HL-60 (cell line): Measurements from ENCODE around the gene PARP3.
"Not testable (repeated sequence)": the region's sequence is repeated elsewhere in the genome, so short reads cannot be mapped to it uniquely, and the experiment has no call there.

Source experiments
- DNase-seq, 2 experiments: peaks; one replicate each; pipeline ENCODE4 v3.0.0-alpha.2; 2010 to 2020; ENCODE audit warnings: low read depth in 1 of 2, low spot score in 1 of 2
- H3K27ac ChIP-seq: fragments of 250-450 bp; sonication (Bioruptor Pico); replicated peaks from 2 replicates; pipeline ENCODE4 v1.5.1; 2020; ENCODE audit warnings: mild to moderate bottlenecking, moderate library complexity
- H3K27me3 ChIP-seq: fragments of 250-450 bp; sonication (Bioruptor Pico); 2 replicates; pipeline ENCODE4 v1.5.1; 2021; ENCODE audit warnings: mild to moderate bottlenecking, moderate library complexity; ENCODE audit not compliant: insufficient read depth, poor library complexity, severe bottlenecking
- H3K4me3 ChIP-seq: replicated peaks from 2 replicates; pipeline ENCODE4 v1.5.1; 2011; ENCODE audit warnings: mild to moderate bottlenecking, control low read depth, low read length; ENCODE audit not compliant: insufficient read depth
- GABPA ChIP-seq: IDR thresholded peaks from 2 replicates; pipeline ENCODE4 v1.6.1; 2012; ENCODE audit warnings: low read depth
- POLR2AphosphoS5 ChIP-seq: IDR thresholded peaks from 2 replicates; pipeline ENCODE4 v1.6.1; 2012; ENCODE audit warnings: low read depth
- SPI1 ChIP-seq: IDR thresholded peaks from 2 replicates; pipeline ENCODE4 v1.6.1; 2012; ENCODE audit warnings: low read depth, mild to moderate bottlenecking, borderline replicate concordance
- TF ChIP-seq, protein P1 (sequence below): IDR thresholded peaks from one replicate; pipeline ENCODE4 v1.5.1; 2011; ENCODE audit warnings: low read length, control low read depth, inconsistent platforms; ENCODE audit not compliant: insufficient read depth
- TF ChIP-seq, protein P2 (sequence below): IDR thresholded peaks from 2 replicates; pipeline ENCODE4 v1.6.1; 2012; ENCODE audit warnings: low read depth; ENCODE audit not compliant: insufficient replicate concordance

Gene PARP3

DNA sequence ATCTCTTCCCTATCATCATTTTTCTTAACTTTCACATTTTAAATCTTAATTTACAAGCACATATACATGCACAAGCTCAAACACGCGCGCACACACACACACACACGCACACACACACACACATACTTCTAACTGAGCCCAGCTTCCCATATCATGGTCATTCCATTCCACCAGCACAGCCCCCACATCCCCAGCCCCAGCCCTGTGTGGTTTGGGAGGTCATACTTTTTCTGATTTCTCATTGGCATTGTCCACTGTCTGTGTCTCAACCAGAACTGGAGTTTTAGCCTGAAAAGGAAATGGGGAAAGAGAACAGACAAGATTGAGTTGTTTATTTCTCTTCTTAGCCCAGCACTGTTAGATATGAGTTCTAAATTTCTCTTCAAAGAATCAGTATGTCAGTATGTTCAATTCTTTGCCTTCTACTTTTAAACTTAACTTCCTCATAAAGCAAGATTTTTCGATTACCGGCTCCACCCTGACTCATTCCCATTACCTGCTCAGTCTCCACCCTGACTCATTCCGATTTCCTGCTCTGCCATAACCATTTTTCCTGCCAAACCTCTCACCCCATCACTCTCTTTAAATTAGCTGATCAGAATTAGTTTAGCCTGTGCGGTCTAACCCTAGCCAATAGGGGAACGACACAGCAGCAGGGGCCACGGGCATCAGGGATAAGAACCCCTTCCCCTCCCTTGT, 45.4 kb upstream of the PARP3 start:
- H3K4me3 ChIP-seq, result no peak overlapping the region
- H3K27me3 ChIP-seq, result peaks cover 4% of the 10 kb centered on the region
- no peak for DNase-seq
- TF ChIP-seq, protein P1, sequence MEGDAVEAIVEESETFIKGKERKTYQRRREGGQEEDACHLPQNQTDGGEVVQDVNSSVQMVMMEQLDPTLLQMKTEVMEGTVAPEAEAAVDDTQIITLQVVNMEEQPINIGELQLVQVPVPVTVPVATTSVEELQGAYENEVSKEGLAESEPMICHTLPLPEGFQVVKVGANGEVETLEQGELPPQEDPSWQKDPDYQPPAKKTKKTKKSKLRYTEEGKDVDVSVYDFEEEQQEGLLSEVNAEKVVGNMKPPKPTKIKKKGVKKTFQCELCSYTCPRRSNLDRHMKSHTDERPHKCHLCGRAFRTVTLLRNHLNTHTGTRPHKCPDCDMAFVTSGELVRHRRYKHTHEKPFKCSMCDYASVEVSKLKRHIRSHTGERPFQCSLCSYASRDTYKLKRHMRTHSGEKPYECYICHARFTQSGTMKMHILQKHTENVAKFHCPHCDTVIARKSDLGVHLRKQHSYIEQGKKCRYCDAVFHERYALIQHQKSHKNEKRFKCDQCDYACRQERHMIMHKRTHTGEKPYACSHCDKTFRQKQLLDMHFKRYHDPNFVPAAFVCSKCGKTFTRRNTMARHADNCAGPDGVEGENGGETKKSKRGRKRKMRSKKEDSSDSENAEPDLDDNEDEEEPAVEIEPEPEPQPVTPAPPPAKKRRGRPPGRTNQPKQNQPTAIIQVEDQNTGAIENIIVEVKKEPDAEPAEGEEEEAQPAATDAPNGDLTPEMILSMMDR, result no peak
- TF ChIP-seq SPI1, result no peak
- TF ChIP-seq GABPA, result no peak
- TF ChIP-seq POLR2AphosphoS5, result no peak
- TF ChIP-seq, protein P2, sequence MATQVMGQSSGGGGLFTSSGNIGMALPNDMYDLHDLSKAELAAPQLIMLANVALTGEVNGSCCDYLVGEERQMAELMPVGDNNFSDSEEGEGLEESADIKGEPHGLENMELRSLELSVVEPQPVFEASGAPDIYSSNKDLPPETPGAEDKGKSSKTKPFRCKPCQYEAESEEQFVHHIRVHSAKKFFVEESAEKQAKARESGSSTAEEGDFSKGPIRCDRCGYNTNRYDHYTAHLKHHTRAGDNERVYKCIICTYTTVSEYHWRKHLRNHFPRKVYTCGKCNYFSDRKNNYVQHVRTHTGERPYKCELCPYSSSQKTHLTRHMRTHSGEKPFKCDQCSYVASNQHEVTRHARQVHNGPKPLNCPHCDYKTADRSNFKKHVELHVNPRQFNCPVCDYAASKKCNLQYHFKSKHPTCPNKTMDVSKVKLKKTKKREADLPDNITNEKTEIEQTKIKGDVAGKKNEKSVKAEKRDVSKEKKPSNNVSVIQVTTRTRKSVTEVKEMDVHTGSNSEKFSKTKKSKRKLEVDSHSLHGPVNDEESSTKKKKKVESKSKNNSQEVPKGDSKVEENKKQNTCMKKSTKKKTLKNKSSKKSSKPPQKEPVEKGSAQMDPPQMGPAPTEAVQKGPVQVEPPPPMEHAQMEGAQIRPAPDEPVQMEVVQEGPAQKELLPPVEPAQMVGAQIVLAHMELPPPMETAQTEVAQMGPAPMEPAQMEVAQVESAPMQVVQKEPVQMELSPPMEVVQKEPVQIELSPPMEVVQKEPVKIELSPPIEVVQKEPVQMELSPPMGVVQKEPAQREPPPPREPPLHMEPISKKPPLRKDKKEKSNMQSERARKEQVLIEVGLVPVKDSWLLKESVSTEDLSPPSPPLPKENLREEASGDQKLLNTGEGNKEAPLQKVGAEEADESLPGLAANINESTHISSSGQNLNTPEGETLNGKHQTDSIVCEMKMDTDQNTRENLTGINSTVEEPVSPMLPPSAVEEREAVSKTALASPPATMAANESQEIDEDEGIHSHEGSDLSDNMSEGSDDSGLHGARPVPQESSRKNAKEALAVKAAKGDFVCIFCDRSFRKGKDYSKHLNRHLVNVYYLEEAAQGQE, result no peak
- no peak overlapping the region for H3K27ac ChIP-seq

DNA sequence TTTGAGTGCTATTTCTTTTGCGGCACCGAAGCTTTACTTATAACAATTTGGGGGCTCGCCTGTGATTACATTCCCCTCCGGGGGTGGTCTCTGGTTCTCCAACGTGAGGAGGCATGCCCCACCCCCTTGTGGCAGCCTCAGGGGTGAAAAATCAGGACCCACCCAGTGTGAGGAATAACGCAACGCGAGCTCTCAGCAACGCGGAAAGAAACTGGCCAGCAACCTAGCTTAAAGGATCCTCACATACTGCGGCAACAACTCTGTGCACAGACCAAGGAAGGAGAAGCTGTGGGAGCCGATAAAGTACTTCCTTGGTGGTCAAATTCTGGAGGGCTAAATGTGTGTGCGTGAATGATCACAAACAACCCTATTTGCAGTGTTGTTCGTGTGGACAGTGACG, 44.8 kb upstream of the PARP3 start:
- no peak for DNase-seq
- Histone ChIP-seq H3K4me3 (no peak overlapping the region), H3K27ac (no peak overlapping the region), H3K27me3 (peaks cover 4% of the 10 kb centered on the region)
- TF ChIP-seq, protein P1, result no peak
- TF ChIP-seq POLR2AphosphoS5, result no peak
- TF ChIP-seq GABPA, result no peak
- TF ChIP-seq, protein P2, result no peak
- TF ChIP-seq SPI1, result no peak

DNA sequence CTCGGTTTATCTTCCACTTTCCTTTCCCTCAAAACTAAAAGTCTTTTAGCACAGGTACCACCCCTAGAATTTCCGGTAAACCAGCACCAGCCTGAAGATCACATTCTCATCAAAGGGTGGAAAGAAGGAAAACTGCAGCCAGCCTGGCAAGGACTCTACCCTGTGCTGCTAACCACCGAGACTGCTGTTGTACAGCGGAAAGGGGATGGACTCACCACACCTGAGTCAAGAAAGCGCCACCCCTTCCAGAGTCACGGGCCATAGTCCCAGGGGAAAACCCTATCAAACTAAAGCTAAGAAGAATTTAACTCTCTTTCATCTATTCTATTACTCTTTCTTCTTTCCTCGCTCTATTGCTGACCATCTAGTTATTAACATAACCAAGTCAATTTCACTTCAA, 42.1 kb upstream of the PARP3 start:
- not testable (repeated sequence) for H3K27me3 ChIP-seq, H3K4me3 ChIP-seq, DNase-seq, H3K27ac ChIP-seq

DNA sequence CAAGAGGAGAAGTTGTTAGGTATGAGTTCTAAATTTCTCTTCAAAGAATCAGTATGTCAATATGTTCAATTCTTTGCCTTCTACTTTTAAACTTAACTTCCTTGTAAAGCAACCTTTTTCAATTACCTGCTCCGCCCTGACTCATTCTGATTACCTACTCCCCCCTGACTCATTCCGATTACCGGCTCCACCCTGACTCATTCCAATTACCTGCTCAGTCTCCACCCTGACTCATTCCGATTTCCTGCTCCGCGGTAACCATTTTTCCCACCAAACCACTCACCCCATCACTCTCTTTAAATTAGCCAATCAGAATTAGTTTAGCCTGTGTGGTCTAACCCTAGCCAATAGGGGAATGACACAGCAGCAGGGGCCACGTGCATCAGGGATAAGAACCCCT, 39.8 kb upstream of the PARP3 start:
- not testable (repeated sequence) for H3K27ac ChIP-seq, H3K4me3 ChIP-seq, DNase-seq, H3K27me3 ChIP-seq
